Neural cell (in vitro differentiated cells): ENCODE results near the gene MACF1. TPM values are rescaled to one million over a fixed set of nuclear protein-coding genes. Genes with fewer than 3 reads are reported as not detected.

Experiments used
- H2AFZ ChIP-seq: fragments of 200-600, 300-800 bp; sonication (generic), shearing (Covaris generic); 2 replicates; pipeline ENCODE4 v1.6.0; 2014; ENCODE audit warnings: low read depth, mild to moderate bottlenecking, antibody characterized with exemption, low read length, moderate library complexity
- H3F3A ChIP-seq: fragments of 200-600 bp; shearing (Covaris generic); 2 replicates; pipeline ENCODE4 v1.6.1; 2016; ENCODE audit warnings: mild to moderate bottlenecking, moderate library complexity, mixed read lengths, antibody characterized with exemption, low read length; ENCODE audit not compliant: insufficient read depth, poor library complexity, severe bottlenecking
- H3K27ac ChIP-seq: fragments of 200-600, 300-800 bp; sonication (generic), shearing (Covaris generic); 2 replicates; pipeline ENCODE4 v1.5.1; 2014; ENCODE audit warnings: mild to moderate bottlenecking, low read length, moderate library complexity
- H3K27me3 ChIP-seq: fragments of 300-800, 200-600 bp; sonication (generic), shearing (Covaris generic); 2 replicates; pipeline ENCODE4 v1.6.0; 2014; ENCODE audit warnings: mild to moderate bottlenecking, low read depth, low read length, moderate library complexity; ENCODE audit not compliant: insufficient read depth
- H3K36me3 ChIP-seq: fragments of 300-800, 200-600 bp; sonication (generic), shearing (Covaris generic); 2 replicates; pipeline ENCODE4 v1.5.1; 2014; ENCODE audit warnings: mild to moderate bottlenecking, antibody characterized with exemption, low read length, moderate library complexity; ENCODE audit not compliant: insufficient read depth
- H3K4me2 ChIP-seq: fragments of 300-800, 200-600 bp; sonication (generic), shearing (Covaris generic); 2 replicates; pipeline ENCODE4 v1.6.0; 2014; ENCODE audit warnings: mild to moderate bottlenecking, low read length
- H3K4me3 ChIP-seq: fragments of 300-800, 200-600 bp; sonication (generic), shearing (Covaris generic); 2 replicates; pipeline ENCODE4 v1.5.1; 2014; ENCODE audit warnings: mild to moderate bottlenecking, low read length, moderate library complexity
- H3K79me2 ChIP-seq: fragments of 200-600 bp; shearing (Covaris generic); replicated peaks from 2 replicates; pipeline ENCODE4 v1.6.0; 2014; ENCODE audit warnings: mild to moderate bottlenecking, low read length, moderate library complexity; ENCODE audit not compliant: insufficient read depth
- H3K9ac ChIP-seq: fragments of 300-800, 200-600 bp; sonication (generic), shearing (Covaris generic); 2 replicates; pipeline ENCODE4 v1.6.1; 2016; ENCODE audit warnings: mild to moderate bottlenecking, low read length, mixed read lengths
- H3K9me2 ChIP-seq: fragments of 200-600 bp; shearing (Covaris generic); 2 replicates; pipeline ENCODE4 v1.6.1; 2016; ENCODE audit warnings: mild to moderate bottlenecking, low read length, mixed read lengths; ENCODE audit not compliant: insufficient read depth
- H3K9me3 ChIP-seq: fragments of 200-600, 300-800 bp; sonication (generic), shearing (Covaris generic); 2 replicates; pipeline ENCODE4 v1.6.1; 2016; ENCODE audit warnings: mild to moderate bottlenecking, mixed run types, low read length, moderate library complexity, mixed read lengths
- H4K20me1 ChIP-seq: fragments of 200-600 bp; shearing (Covaris generic); 2 replicates; pipeline ENCODE4 v1.6.1; 2016; ENCODE audit warnings: mild to moderate bottlenecking, mixed run types; ENCODE audit not compliant: insufficient read depth
- EP300 ChIP-seq: fragments of 450-650 bp; conservative IDR thresholded peaks from 2 replicates; pipeline ENCODE4 v1.6.1; 2014; ENCODE audit warnings: antibody characterized with exemption, mild to moderate bottlenecking, moderate library complexity; ENCODE audit not compliant: poor library complexity, severe bottlenecking
- EZH2 ChIP-seq: fragments of 200-600, 300-800 bp; shearing (Covaris generic), sonication (generic); IDR thresholded peaks from 2 replicates; pipeline ENCODE4 v1.6.1; 2014; ENCODE audit warnings: antibody characterized with exemption, low read length, borderline replicate concordance, mild to moderate bottlenecking; ENCODE audit not compliant: insufficient read depth, poor library complexity, severe bottlenecking
- MXI1 ChIP-seq: fragments of 450-650 bp; conservative IDR thresholded peaks from 2 replicates; pipeline ENCODE4 v1.6.1; 2014; ENCODE audit warnings: antibody characterized with exemption, mild to moderate bottlenecking; ENCODE audit not compliant: poor library complexity, severe bottlenecking
- POLR2AphosphoS5 ChIP-seq: IDR thresholded peaks from 2 replicates; pipeline ENCODE4 v1.6.1; 2012
- RAD21 ChIP-seq: fragments of 450-650 bp; conservative IDR thresholded peaks from 2 replicates; pipeline ENCODE4 v1.6.1; 2014; ENCODE audit warnings: antibody characterized with exemption, mild to moderate bottlenecking, moderate library complexity
- SMC3 ChIP-seq: fragments of 450-650 bp; conservative IDR thresholded peaks from 2 replicates; pipeline ENCODE4 v1.6.1; 2014; ENCODE audit warnings: antibody characterized with exemption, mild to moderate bottlenecking, moderate library complexity; ENCODE audit not compliant: poor library complexity
- TAF1 ChIP-seq: IDR thresholded peaks from 2 replicates; pipeline ENCODE4 v1.6.1; 2012; ENCODE audit warnings: low read depth
- polyA plus RNA-seq: library from polyadenylated mRNA; depleted of rRNA; stranded (reverse); fragments of >200 nt; gene quantifications from 2 replicates; pipeline ENCODE4 v1.2.3, GENCODE V29; 2014
- TF ChIP-seq, protein P1 (sequence below): IDR thresholded peaks from 2 replicates; pipeline ENCODE4 v1.6.1; 2012; ENCODE audit warnings: borderline replicate concordance
- TF ChIP-seq, protein P2 (sequence below): fragments of 450-650 bp; IDR thresholded peaks from 2 replicates; pipeline ENCODE4 v1.5.1; 2014; ENCODE audit warnings: antibody characterized with exemption, mild to moderate bottlenecking, moderate library complexity; ENCODE audit not compliant: poor library complexity, severe bottlenecking

The MACF1 gene
- polyA plus RNA-seq, 1 donor from 2014 or later, result 176 TPM

GRCh38 chr1:39293375-39294070, 89.0 kb downstream of the MACF1 start:
- Histone ChIP-seq H3K9me3 (no peaks in the 10 kb centered on the region), H3K4me3 (no peak overlapping the region), H3K9me2 (no peaks in the 10 kb centered on the region), H3K79me2 (no peaks in the 10 kb centered on the region), H2AFZ (no peak overlapping the region), H3K36me3 (peaks cover 37% of the 10 kb centered on the region), H3K4me2 (no peak overlapping the region), H4K20me1 (no peaks in the 10 kb centered on the region), H3F3A (no peaks in the 10 kb centered on the region), H3K27me3 (no peaks in the 10 kb centered on the region), H3K27ac (no peak overlapping the region), H3K9ac (no peak overlapping the region)
- TF ChIP-seq POLR2AphosphoS5, result no peak
- TF ChIP-seq MXI1, result no peak
- no peak for TF ChIP-seq EZH2
- no peak for TF ChIP-seq SMC3
- TF ChIP-seq, protein P1, sequence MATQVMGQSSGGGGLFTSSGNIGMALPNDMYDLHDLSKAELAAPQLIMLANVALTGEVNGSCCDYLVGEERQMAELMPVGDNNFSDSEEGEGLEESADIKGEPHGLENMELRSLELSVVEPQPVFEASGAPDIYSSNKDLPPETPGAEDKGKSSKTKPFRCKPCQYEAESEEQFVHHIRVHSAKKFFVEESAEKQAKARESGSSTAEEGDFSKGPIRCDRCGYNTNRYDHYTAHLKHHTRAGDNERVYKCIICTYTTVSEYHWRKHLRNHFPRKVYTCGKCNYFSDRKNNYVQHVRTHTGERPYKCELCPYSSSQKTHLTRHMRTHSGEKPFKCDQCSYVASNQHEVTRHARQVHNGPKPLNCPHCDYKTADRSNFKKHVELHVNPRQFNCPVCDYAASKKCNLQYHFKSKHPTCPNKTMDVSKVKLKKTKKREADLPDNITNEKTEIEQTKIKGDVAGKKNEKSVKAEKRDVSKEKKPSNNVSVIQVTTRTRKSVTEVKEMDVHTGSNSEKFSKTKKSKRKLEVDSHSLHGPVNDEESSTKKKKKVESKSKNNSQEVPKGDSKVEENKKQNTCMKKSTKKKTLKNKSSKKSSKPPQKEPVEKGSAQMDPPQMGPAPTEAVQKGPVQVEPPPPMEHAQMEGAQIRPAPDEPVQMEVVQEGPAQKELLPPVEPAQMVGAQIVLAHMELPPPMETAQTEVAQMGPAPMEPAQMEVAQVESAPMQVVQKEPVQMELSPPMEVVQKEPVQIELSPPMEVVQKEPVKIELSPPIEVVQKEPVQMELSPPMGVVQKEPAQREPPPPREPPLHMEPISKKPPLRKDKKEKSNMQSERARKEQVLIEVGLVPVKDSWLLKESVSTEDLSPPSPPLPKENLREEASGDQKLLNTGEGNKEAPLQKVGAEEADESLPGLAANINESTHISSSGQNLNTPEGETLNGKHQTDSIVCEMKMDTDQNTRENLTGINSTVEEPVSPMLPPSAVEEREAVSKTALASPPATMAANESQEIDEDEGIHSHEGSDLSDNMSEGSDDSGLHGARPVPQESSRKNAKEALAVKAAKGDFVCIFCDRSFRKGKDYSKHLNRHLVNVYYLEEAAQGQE, result no peak
- TF ChIP-seq RAD21, result no peak
- no peak for TF ChIP-seq TAF1
- TF ChIP-seq EP300, result no peak
- TF ChIP-seq, protein P2, sequence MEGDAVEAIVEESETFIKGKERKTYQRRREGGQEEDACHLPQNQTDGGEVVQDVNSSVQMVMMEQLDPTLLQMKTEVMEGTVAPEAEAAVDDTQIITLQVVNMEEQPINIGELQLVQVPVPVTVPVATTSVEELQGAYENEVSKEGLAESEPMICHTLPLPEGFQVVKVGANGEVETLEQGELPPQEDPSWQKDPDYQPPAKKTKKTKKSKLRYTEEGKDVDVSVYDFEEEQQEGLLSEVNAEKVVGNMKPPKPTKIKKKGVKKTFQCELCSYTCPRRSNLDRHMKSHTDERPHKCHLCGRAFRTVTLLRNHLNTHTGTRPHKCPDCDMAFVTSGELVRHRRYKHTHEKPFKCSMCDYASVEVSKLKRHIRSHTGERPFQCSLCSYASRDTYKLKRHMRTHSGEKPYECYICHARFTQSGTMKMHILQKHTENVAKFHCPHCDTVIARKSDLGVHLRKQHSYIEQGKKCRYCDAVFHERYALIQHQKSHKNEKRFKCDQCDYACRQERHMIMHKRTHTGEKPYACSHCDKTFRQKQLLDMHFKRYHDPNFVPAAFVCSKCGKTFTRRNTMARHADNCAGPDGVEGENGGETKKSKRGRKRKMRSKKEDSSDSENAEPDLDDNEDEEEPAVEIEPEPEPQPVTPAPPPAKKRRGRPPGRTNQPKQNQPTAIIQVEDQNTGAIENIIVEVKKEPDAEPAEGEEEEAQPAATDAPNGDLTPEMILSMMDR, result no peak

DNA sequence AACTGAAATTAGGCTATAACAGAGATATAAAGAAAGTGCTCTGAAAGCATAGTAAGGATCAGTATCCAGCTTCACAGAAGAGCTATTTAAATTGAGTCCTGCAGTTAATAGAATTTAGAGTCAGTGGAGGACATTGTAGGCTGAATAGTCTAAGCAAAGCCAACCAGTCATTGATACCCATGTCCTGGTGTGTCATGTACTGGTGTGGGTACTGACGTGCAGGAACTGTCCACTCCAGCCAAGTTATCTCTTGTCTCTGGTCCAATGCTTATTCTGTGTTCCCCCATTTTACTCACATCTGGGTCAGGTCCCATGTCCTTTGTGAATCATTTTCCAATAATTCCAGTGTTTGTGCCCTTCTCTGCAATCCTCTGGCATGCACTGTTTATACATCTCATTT, 90.0 kb downstream of the MACF1 start:
- H3K4me3 ChIP-seq, result no peak overlapping the region
- TF ChIP-seq, protein P1, result no peak
- no peak for TF ChIP-seq POLR2AphosphoS5
- no peak for TF ChIP-seq EZH2
- no peak for TF ChIP-seq RAD21
- TF ChIP-seq EP300, result no peak
- no peak for TF ChIP-seq TAF1
- TF ChIP-seq, protein P2, result no peak
- no peak for TF ChIP-seq MXI1
- no peak overlapping the region for H3K4me2 ChIP-seq
- peaks cover 37% of the 10 kb centered on the region for H3K36me3 ChIP-seq
- H4K20me1 ChIP-seq, result no peaks in the 10 kb centered on the region
- no peaks in the 10 kb centered on the region for H3F3A ChIP-seq
- H3K9me3 ChIP-seq, result no peaks in the 10 kb centered on the region
- H3K9me2 ChIP-seq, result no peaks in the 10 kb centered on the region
- H3K27me3 ChIP-seq, result no peaks in the 10 kb centered on the region
- no peak overlapping the region for H2AFZ ChIP-seq
- no peak overlapping the region for H3K27ac ChIP-seq
- H3K79me2 ChIP-seq, result no peaks in the 10 kb centered on the region
- H3K9ac ChIP-seq, result no peak overlapping the region
